ENCODE data around the gene CLSTN1. TPM values are rescaled to one million over a fixed set of nuclear protein-coding genes. Genes with fewer than 3 reads are reported as not detected.
A peak's percentile ranks its signal among the peaks of the same experiment; 100 is the strongest.

CLSTN1 gene
- total RNA-seq, 3 donors from 2014 or later = 166 to 275 (median 224) TPM

DNA sequence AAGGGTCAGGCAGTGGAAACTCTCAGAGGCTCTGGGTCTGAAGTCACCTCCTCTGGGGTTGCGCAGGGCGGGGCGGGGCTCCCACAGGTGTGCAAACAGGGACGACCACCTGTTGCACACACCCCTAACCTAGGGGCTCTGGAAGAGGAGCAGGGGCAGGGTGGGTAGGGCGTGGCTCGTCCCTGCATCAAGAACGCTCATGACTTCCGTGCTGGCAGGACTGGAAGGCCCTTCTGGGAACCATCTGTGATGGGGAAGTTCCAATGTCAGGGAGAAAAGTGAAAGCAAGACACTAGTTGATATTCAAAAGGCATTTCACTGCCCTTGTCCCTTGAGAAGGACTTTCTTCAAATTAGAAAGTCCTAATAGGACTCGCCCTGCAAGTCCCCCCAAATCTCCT lies 22.1 kb upstream of the CLSTN1 start:
- Histone ChIP-seq H3K9me3 (no peaks in the 10 kb centered on the region), H3K36me3 (ENCODE audit: low read depth) (no peaks in the 10 kb centered on the region), H3K4me1 (ENCODE audit: low read depth) (peaks cover 12% of the 10 kb centered on the region), H3K4me3 (no peak overlapping the region)
- TF ChIP-seq, protein P1, sequence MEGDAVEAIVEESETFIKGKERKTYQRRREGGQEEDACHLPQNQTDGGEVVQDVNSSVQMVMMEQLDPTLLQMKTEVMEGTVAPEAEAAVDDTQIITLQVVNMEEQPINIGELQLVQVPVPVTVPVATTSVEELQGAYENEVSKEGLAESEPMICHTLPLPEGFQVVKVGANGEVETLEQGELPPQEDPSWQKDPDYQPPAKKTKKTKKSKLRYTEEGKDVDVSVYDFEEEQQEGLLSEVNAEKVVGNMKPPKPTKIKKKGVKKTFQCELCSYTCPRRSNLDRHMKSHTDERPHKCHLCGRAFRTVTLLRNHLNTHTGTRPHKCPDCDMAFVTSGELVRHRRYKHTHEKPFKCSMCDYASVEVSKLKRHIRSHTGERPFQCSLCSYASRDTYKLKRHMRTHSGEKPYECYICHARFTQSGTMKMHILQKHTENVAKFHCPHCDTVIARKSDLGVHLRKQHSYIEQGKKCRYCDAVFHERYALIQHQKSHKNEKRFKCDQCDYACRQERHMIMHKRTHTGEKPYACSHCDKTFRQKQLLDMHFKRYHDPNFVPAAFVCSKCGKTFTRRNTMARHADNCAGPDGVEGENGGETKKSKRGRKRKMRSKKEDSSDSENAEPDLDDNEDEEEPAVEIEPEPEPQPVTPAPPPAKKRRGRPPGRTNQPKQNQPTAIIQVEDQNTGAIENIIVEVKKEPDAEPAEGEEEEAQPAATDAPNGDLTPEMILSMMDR (IDR thresholded peaks at IDR 0.05) = no peak
- ATAC-seq = peak; percentile 29
- intact Hi-C loops (cut with DNase I, micrococcal nuclease) = no loop called here
- peak; percentile 32 to 73 (median 48) for DNase-seq

DNA sequence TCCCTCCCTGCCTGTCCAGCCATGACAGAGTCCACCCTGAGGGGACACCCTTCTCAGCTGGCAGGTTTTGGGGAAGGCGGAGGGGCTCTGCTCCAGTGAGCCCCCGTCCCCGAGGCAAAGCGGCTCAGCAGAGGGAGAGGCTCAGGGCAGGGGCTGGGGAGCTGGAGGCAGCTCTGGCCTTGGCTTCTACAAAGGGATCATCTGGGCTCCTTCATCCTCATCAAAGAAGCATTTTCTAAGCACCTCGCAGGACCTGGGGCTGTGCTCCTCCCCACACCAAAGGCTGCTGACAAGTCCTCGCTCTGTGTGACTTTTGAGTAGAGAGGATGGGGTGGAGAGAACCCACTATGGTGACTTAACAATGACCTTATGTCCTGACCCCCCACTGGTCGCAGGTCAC lies 21.0 kb upstream of the CLSTN1 start:
- Histone ChIP-seq H3K9me3 (no peaks in the 10 kb centered on the region), H3K4me1 (ENCODE audit: low read depth) (peaks cover 14% of the 10 kb centered on the region), H3K36me3 (ENCODE audit: low read depth) (no peaks in the 10 kb centered on the region), H3K4me3 (no peak overlapping the region)
- peak in 1 of 3 donors; percentile 37 for DNase-seq
- intact Hi-C loops (cut with DNase I, micrococcal nuclease) = no loop called here
- TF ChIP-seq, protein P1 (IDR thresholded peaks at IDR 0.05) = no peak
- ATAC-seq = no peak

DNA sequence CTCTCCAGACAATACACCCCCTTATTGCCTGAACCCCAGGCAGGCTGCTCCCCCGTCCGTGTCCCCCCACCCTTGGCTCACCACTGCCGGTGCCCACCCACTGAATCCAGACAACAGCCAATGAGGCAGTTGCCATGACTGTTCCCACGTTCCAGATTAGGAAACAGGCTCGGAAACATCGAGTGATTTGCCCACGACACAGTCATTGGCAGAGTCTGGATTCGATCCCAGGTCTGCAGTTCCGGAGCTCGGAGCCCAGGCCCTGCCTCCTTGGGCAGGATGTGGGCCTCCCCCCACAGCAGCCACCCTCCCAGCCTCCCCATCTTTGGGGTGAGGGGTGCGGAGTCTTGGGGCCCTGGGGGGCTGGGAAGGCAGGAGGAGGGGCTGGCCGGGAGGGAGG lies 20.3 kb upstream of the CLSTN1 start:
- Histone ChIP-seq H3K9me3 (no peaks in the 10 kb centered on the region), H3K36me3 (ENCODE audit: low read depth) (no peaks in the 10 kb centered on the region), H3K4me3 (no peak overlapping the region), H3K4me1 (ENCODE audit: low read depth) (peaks cover 20% of the 10 kb centered on the region)
- peak in 1 of 3 donors; percentile 48 for DNase-seq
- intact Hi-C loops (cut with DNase I, micrococcal nuclease) = no loop called here
- TF ChIP-seq, protein P1 (IDR thresholded peaks at IDR 0.05) = no peak
- no peak for ATAC-seq

DNA sequence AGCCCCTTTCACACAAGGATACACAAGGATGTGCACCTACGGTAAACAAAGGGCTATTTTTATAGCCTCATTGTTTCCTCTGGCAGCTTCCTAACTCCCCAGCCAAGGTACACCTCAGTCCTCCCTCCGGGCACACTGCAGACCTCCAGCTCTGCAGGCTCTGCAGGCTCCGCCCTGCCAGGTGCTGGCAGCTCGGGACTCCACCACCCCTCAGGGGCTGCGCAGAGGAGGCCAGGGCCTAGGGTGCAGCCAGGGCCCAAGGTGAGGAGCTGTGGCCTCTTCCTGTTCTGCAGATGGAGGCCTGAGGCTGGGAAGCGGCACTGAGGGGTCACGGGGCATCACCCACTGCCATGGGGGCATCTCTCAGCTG lies 19.8 kb upstream of the CLSTN1 start:
- TF ChIP-seq, protein P1 (IDR thresholded peaks at IDR 0.05) = no peak
- Histone ChIP-seq H3K36me3 (ENCODE audit: low read depth) (no peaks in the 10 kb centered on the region), H3K9me3 (no peaks in the 10 kb centered on the region), H3K4me3 (no peak overlapping the region), H3K4me1 (ENCODE audit: low read depth) (peaks cover 24% of the 10 kb centered on the region)
- intact Hi-C loops (cut with DNase I, micrococcal nuclease) = no loop called here
- peak; percentile 82 for ATAC-seq
- peak; percentile 55 to 85 (median 72) for DNase-seq

DNA sequence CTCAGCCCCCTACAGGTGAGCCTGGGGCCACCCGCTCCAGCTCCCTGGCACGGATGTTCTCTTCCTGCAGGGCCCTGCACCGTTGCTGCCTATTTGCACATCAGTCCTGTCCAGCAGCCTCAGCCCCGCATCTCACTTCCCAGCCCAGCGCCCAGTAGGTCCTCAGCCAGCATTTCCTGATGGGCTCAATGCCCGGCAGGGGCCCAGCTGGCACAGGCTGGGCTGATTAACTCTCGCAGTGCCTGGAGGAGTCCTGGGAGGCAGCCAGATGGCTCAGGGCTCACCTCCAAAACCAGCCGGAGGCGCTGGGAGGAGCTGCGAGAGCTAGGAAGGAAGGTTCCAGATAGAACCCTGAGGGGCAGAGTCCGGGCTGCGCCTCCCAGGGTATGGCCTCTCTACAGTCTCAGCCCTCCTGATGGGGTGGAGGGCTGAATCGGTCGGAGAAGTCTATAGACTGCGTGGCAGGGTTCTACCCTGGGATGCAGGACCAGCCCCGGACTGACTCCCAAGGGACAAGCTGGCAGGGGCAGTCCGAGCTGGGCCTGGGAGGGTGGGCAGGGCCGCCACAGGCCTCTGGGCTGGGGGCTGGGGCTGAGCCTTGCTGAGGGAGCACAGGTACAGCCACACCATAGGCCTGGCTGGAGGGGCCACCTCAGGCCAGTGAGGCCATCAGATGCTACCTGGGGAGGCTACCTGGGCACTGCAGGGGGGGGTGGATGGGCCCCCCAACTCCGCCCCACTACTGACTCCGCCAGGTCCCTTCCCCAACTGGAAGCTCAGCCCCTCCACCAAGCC lies 19.2 kb upstream of the CLSTN1 start:
- Histone ChIP-seq H3K4me1 (ENCODE audit: low read depth) (peaks cover 24% of the 10 kb centered on the region), H3K36me3 (ENCODE audit: low read depth) (no peaks in the 10 kb centered on the region), H3K9me3 (no peaks in the 10 kb centered on the region), H3K4me3 (no peak overlapping the region)
- DNase-seq = peak; percentile 67 to 85 (median 79)
- intact Hi-C loops (cut with DNase I, micrococcal nuclease) = no loop called here
- ATAC-seq = peak; percentile 78
- TF ChIP-seq, protein P1 (IDR thresholded peaks at IDR 0.05) = no peak
